ENCODE measurements around the gene TIPRL. TPM values are rescaled to one million over a fixed set of nuclear protein-coding genes. Genes with fewer than 3 reads are reported as not detected.

Gene TIPRL
- total and polyA plus RNA-seq, 12 donors: 9.6 to 37.5 (median 30.7) TPM

DNA sequence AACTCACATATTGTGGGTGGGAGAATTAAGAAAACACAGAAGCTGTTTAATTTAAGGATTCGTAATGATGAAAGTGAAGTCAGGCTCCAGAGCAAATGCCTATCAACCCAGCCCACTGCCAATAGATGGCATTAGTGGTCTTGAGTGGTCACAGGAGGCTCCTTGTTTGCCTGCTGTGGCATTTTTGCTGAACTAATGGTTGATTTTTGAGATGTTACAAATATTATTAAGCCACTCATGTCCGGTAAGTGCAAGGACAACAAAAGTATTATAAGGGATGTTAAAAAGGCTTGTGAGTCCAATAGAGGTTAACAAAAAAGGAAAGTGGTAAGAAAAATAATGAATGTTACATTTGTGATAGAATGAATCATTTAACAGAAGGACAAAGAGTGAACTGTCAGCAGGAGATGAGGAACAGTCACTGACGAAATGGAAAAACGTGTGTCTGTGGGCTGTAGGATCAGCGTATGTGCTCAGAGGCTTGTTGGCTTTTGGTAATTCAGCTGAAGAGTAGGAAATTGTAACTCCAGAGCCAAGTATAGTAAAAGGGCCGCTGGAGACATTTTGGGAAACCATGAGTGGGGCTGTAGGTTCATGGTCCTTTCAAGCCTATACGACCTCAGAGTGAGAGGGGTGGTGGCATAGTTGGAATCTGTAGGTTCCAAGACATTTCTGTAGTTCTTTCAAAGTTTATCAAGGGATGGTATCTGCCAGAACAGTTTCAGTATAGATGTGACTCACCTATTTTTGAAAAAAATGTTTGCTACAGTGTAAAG is 58.3 kb downstream of the TIPRL start:
- ATAC-seq: no peak
- Histone ChIP-seq H3K4me1 (peaks cover 0 to 24% (median 9%) of the 10 kb centered on the region in 9 donors), H3K36me3 (peaks cover 0 to 100% (median 41%) of the 10 kb centered on the region in 9 donors), H3K27ac (no peak overlapping the region), H3K4me3 (no peak overlapping the region), H3K27me3 (no peaks in the 10 kb centered on the region), H3K9me3 (no peaks in the 10 kb centered on the region)
- no peak for DNase-seq
- intact Hi-C loops (cut with DNase I): no loop called here
- TF ChIP-seq, protein P1, sequence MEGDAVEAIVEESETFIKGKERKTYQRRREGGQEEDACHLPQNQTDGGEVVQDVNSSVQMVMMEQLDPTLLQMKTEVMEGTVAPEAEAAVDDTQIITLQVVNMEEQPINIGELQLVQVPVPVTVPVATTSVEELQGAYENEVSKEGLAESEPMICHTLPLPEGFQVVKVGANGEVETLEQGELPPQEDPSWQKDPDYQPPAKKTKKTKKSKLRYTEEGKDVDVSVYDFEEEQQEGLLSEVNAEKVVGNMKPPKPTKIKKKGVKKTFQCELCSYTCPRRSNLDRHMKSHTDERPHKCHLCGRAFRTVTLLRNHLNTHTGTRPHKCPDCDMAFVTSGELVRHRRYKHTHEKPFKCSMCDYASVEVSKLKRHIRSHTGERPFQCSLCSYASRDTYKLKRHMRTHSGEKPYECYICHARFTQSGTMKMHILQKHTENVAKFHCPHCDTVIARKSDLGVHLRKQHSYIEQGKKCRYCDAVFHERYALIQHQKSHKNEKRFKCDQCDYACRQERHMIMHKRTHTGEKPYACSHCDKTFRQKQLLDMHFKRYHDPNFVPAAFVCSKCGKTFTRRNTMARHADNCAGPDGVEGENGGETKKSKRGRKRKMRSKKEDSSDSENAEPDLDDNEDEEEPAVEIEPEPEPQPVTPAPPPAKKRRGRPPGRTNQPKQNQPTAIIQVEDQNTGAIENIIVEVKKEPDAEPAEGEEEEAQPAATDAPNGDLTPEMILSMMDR (IDR thresholded peaks at IDR 0.05): no peak
- 90% methylated on average over 7 of the region's 7 CpGs for WGBS, 2 donors

DNA sequence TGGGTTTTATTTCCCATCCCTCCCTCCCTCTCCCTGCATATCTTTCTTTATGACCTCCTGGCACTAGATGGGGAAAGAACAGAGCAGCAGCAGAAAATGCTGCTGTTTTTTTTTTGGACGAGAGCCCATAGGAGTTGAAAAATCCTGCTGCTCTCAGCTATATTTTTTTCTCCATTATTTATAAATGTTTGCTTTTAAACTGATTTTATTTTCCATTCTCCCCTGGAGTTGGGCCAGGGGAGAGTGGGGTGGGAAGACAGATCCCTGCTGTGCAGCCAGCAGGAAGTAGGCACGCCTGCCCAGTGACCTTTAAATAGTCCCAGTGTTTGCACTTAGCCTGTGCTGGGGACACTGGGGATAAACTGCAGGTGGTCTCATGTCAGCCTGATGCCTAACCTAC is 64.4 kb downstream of the TIPRL start:
- H3K27ac ChIP-seq: peak overlapping the region in 9 of 10 donors; percentile 19 to 70 (median 60)
- peaks cover 0 to 100% (median 21%) of the 10 kb centered on the region in 9 donors for H3K36me3 ChIP-seq

DNA sequence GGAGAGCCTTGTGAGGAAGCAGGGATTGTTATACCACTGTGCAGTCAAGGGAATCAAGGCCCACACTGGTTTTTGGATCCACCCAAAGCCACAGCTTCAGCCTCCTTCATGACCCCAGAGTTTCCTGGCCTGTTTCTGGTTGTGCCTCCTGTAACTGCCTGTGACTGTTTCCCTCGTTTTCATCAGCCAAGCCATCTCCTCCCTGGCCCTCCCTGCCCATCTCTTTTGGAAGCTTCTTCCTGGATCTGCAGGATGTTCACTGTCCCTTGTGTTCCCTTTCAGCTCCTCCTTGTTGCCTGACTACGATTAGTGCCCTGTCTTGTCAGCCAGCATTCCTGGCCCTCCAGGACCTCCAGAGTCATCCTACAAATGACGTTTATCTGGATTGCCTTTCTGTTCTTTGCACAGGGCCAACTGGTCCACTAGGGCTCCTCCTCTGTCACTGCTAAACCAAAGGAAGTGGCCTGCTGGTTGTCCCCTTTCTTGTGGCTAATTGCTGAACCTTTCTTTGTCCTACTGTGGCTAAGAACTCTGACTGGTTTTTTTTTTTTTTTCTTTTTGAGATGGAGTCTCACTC is 65.0 kb downstream of the TIPRL start:
- H3K4me1 ChIP-seq: peaks cover 12 to 28% (median 23%) of the 10 kb centered on the region in 9 donors
- peak overlapping the region in 9 of 10 donors; percentile 19 to 70 (median 60) for H3K27ac ChIP-seq
- ATAC-seq: peak in 7 of 8 donors; percentile 28 to 71 (median 61)
- no peaks in the 10 kb centered on the region for H3K27me3 ChIP-seq
- intact Hi-C loops (cut with DNase I): no loop called here
- H3K4me3 ChIP-seq: no peak overlapping the region
- TF ChIP-seq, protein P1 (IDR thresholded peaks at IDR 0.05): no peak
- no peaks in the 10 kb centered on the region for H3K9me3 ChIP-seq
- no peak for DNase-seq
- H3K36me3 ChIP-seq: peaks cover 0 to 100% (median 21%) of the 10 kb centered on the region in 9 donors
- WGBS, 2 donors: 22 to 37% methylated on average over 3 of the region's 3 CpGs

More for the DNA sequence above, 64.4 kb downstream of the TIPRL start:
- WGBS, 2 donors: 36 to 53% methylated on average over 2 of the region's 2 CpGs
- TF ChIP-seq, protein P1 (IDR thresholded peaks at IDR 0.05): no peak
- peak in 1 of 2 donors; percentile 25 for DNase-seq
- intact Hi-C loops (cut with DNase I): no loop called here
- Histone ChIP-seq H3K4me3 (no peak overlapping the region), H3K27me3 (no peaks in the 10 kb centered on the region), H3K4me1 (peaks cover 12 to 28% (median 23%) of the 10 kb centered on the region in 9 donors), H3K9me3 (no peaks in the 10 kb centered on the region)
- ATAC-seq: peak in 7 of 8 donors; percentile 58 to 89 (median 83)

DNA sequence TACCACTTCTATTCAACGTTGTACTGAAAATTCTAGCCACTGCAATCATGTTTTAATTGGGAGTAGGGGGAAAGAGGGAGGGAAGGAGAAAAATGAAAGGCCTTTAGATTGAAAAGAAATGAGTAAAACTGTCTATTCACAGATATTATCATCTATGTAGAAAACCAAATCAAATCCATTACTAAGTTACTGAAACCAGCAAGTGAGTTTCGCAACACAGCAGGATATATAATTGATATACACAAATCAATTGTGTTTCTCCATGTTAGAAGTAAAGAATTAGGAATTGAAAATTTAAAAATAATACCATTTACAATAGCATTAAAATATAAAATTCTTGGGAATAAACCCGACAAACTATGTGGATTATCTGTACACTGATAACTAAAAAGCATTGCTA is 66.3 kb downstream of the TIPRL start:
- 87 to 94% methylated on average over 3 of the region's 3 CpGs for WGBS, 2 donors
- no peaks in the 10 kb centered on the region for H3K27me3 ChIP-seq
- intact Hi-C loops (cut with DNase I): no loop called here
- peaks cover 12 to 28% (median 23%) of the 10 kb centered on the region in 9 donors for H3K4me1 ChIP-seq
- peaks cover 0 to 99% (median 12%) of the 10 kb centered on the region in 9 donors for H3K36me3 ChIP-seq
- ATAC-seq (no peak), DNase-seq (no peak)
- H3K4me3 ChIP-seq: no peak overlapping the region
- H3K9me3 ChIP-seq: no peaks in the 10 kb centered on the region
- no peak overlapping the region for H3K27ac ChIP-seq
- TF ChIP-seq, protein P1 (IDR thresholded peaks at IDR 0.05): no peak
